GM21423 (cell line): Measurements from ENCODE around the gene OR4C15.

Source experiments
- ATAC-seq: cut with Tn5 transposase; IDR thresholded peaks from one replicate; pipeline ENCODE4 v1.9.1; 2021; ENCODE audit warnings: mild to moderate bottlenecking, moderate library complexity; ENCODE audit not compliant: unreplicated experiment

The OR4C15 gene

GRCh38 chr11:55554169-55554568 lies at the start of gene OR4C15:
Gene OR4C15 (plus strand): TSS chr11:55554469. CDS start chr11:55554469, 0 bp downstream.
- ATAC-seq: no peak

- ATAC-seq: no peak
Measured at GRCh38 chr11:55571828-55572227, 17.6 kb downstream of the OR4C15 start, which contains the start of gene OR4C16. Gene OR4C16 (plus strand): TSS chr11:55572128. CDS start chr11:55572128, 0 bp downstream.

- no peak for ATAC-seq
Measured at GRCh38 chr11:55572548-55572947, 18.3 kb downstream of the OR4C15 start.
